HepG2 (cell line): ENCODE measurements around the gene CRIM1. TPM values are rescaled to one million over a fixed set of nuclear protein-coding genes. Genes with fewer than 3 reads are reported as not detected.

Experiments used
- ATAC-seq: fragments of 200-7000 bp; cut with Tn5 transposase; 3 replicates; pipeline ENCODE4 v1.9.1; 2020; ENCODE audit warnings: mild to moderate bottlenecking, moderate library complexity
- BruUV-seq: library from RNA; stranded (reverse); fragments of 400-500 nt; replicated peaks from 2 replicates; lab custom pipeline; 2021; lab: Mats Ljungman, UMichigan
- CTCF ChIA-PET: fragments of 300-600 bp; formaldehyde crosslinking; extraction: SDS; loops from one replicate; lab custom pipeline; 2021; ENCODE audit warnings: low total read pairs, inconsistent platforms, low intra/inter-chr PET ratio; lab: Yijun Ruan, JAX
- POLR2A ChIA-PET: fragments of 350-600 bp; sonication (Branson Sonifier 250); formaldehyde crosslinking; loops from one replicate; lab custom pipeline; 2020; ENCODE audit warnings: antibody characterized with exemption, inconsistent platforms; lab: Yijun Ruan, JAX
- DNase-seq: peaks from one replicate; pipeline ENCODE4 v3.0.0-alpha.2; 2015; ENCODE audit warnings: low spot score
- FAIRE-seq: peaks from 3 replicates; lab custom pipeline; 2011; peaks lifted over from hg19 to GRCh38; lab: Jason Lieb, UNC
- H2AFZ ChIP-seq: one replicate; pipeline ENCODE4 v1.6.1; 2011; ENCODE audit warnings: low read length, inconsistent platforms
- H3K27ac ChIP-seq: fragments of 300-600 bp; 3 replicates; pipeline ENCODE4 v1.8.0; 2011; ENCODE audit warnings: mixed run types, mild to moderate bottlenecking, mixed read lengths, low read length, inconsistent platforms; ENCODE audit not compliant: insufficient read depth; ENCODE audit errors: extremely low read length
- H3K27me3 ChIP-seq, 2 experiments: fragments of 200-600 bp in 1 of 2; 2 replicates in 1 of 2; 3 replicates in 1 of 2; pipeline versions ENCODE4 v1.6.0 to v1.8.0; 2011; ENCODE audit warnings: low read length in 2 of 2, mild to moderate bottlenecking in 2 of 2, moderate library complexity in 2 of 2, inconsistent platforms in 1 of 2; ENCODE audit not compliant: insufficient read depth in 2 of 2, control insufficient read depth in 1 of 2
- H3K36me3 ChIP-seq, 2 experiments: fragments of 200-600 bp in 1 of 2; replicated peaks in 1 of 2; 2 replicates in 1 of 2; 3 replicates in 1 of 2; pipeline versions ENCODE4 v1.5.1 to v1.8.0; 2011; ENCODE audit warnings: low read length in 2 of 2, inconsistent platforms in 1 of 2; ENCODE audit not compliant: insufficient read depth in 2 of 2, control insufficient read depth in 1 of 2
- H3K4me1 ChIP-seq: 2 replicates; pipeline ENCODE4 v1.5.1; 2012; ENCODE audit warnings: low read length, inconsistent platforms; ENCODE audit not compliant: insufficient read depth
- H3K4me2 ChIP-seq: 2 replicates; pipeline ENCODE4 v1.6.0; 2011; ENCODE audit warnings: low read depth, low read length, inconsistent platforms
- H3K4me3 ChIP-seq, 3 experiments: fragments of 200-600 bp in 1 of 3; sonication (generic), shearing (Covaris generic) in 1 of 3; replicated peaks in 1 of 3; 2 replicates each; pipeline ENCODE4 v1.5.1; 2011 to 2016; ENCODE audit warnings: low read length in 3 of 3, inconsistent platforms in 2 of 3, low read depth in 2 of 3, mild to moderate bottlenecking in 2 of 3, control low read depth in 1 of 3, mixed read lengths in 1 of 3; ENCODE audit not compliant: insufficient read depth in 1 of 3
- H3K79me2 ChIP-seq: one replicate; pipeline ENCODE4 v1.6.1; 2011; ENCODE audit warnings: low read length, inconsistent platforms; ENCODE audit not compliant: insufficient read depth
- H3K9ac ChIP-seq: 2 replicates; pipeline ENCODE4 v1.6.0; 2011; ENCODE audit warnings: mild to moderate bottlenecking, low read depth, low read length, inconsistent platforms; ENCODE audit not compliant: insufficient read depth
- H3K9me3 ChIP-seq: 2 replicates; pipeline ENCODE4 v1.5.1; 2012; ENCODE audit warnings: mild to moderate bottlenecking, low read length
- H4K20me1 ChIP-seq: 2 replicates; pipeline ENCODE4 v1.6.0; 2011; ENCODE audit warnings: inconsistent platforms, mild to moderate bottlenecking, low read length, moderate library complexity; ENCODE audit not compliant: insufficient read depth
- FOXO1 ChIP-seq: sonication (generic); formaldehyde crosslinking; IDR thresholded peaks from 2 replicates; pipeline ENCODE4 v1.4.0; 2020; ENCODE audit warnings: missing genetic modification reagents
- HINFP ChIP-seq: sonication (generic); formaldehyde crosslinking; IDR thresholded peaks from 2 replicates; pipeline ENCODE4 v1.4.0; 2020; ENCODE audit warnings: low read depth, mild to moderate bottlenecking, missing genetic modification reagents
- HOXA3 ChIP-seq: sonication (generic); formaldehyde crosslinking; IDR thresholded peaks from 2 replicates; pipeline ENCODE4 v1.5.0; 2020; ENCODE audit warnings: missing genetic modification reagents
- MXD3 ChIP-seq: IDR thresholded peaks from 2 replicates; pipeline ENCODE4 v1.6.1; 2016; ENCODE audit warnings: mild to moderate bottlenecking, missing biosample characterization, missing genetic modification reagents
- SETDB1 ChIP-seq: sonication (generic); formaldehyde crosslinking; IDR thresholded peaks from 2 replicates; pipeline ENCODE4 v1.5.1; 2020; ENCODE audit warnings: missing genetic modification reagents, mild to moderate bottlenecking, borderline replicate concordance
- ZBTB40 ChIP-seq, 2 experiments: fragments of 450-650 bp in 1 of 2; sonication (generic) in 1 of 2; formaldehyde crosslinking in 1 of 2; IDR thresholded peaks; 2 replicates each; pipeline versions ENCODE4 v1.6.1 to v1.8.0; 2016 to 2022; ENCODE audit warnings: antibody characterized with exemption in 1 of 2, mild to moderate bottlenecking in 1 of 2, missing genetic modification reagents in 1 of 2
- ZNF205 ChIP-seq: IDR thresholded peaks from 2 replicates; pipeline ENCODE4 v1.6.1; 2018; ENCODE audit warnings: missing biosample characterization, missing genetic modification reagents
- WGBS: methylation state at CpG from one replicate; pipeline ENCODE4 v1.1.6; 2017; ENCODE audit warnings: low lambda C conversion rate; 5-methylcytosine and 5-hydroxymethylcytosine counted together
- in situ Hi-C: cut with HindIII; loops from 2 replicates; pipeline ENCODE4 v1.10.0; 2017; ENCODE audit warnings: low pct_unique_long_range_greater_than_20kb; ENCODE audit not compliant: extremely low pct_ligation_motif_present
- intact Hi-C: fragments of 100-400 bp; cut with micrococcal nuclease; formaldehyde crosslinking; loops from one replicate; pipeline ENCODE4 v1.10.0; 2022; ENCODE audit not compliant: unreplicated experiment
- polyA plus RNA-seq, 8 experiments: library from polyadenylated mRNA; depleted of rRNA in 3 of 8; stranded (reverse) in 7 of 8; unstranded in 1 of 8; fragments of >200 nt; fragmentation: Illumina TruSeq in 4 of 8; extraction: Trizol in 4 of 8; gene quantifications; 2 replicates each; pipeline versions ENCODE4 v1.2.1 to v1.2.3, GENCODE V29; 2011 to 2016; ENCODE audit warnings: low read depth in 4 of 8, missing spikeins in 1 of 8, mixed read lengths in 1 of 8; ENCODE audit not compliant: insufficient read depth in 1 of 8
- total RNA-seq, 5 experiments: library from RNA; depleted of rRNA; stranded (reverse); fragments of >200 nt; fragmentation: Illumina TruSeq; extraction: Trizol; gene quantifications; 2 replicates each; pipeline ENCODE4 v1.2.3, GENCODE V29; 2016; ENCODE audit warnings: low read depth in 1 of 5

CRIM1 gene
- total and polyA plus RNA-seq, 2 of the 13 experiments (the other 11 are each of a cell fraction or from before 2014, with no cell fraction given): 39.1 to 69.9 TPM

- 0 out of 2 replicates have a peak, but pooled peaks have one; percentile 28 for TF ChIP-seq HINFP (CRISPR knock-in tag)
- TF ChIP-seq, all 625 proteins: peak for 92
These were observed 866 bp downstream of the CRIM1 start (continued) for GRCh38 chr2:36356298-36356989.

- peak; percentile 72 for ATAC-seq
- H3K9ac ChIP-seq: peak overlapping the region; percentile 94
- peak; percentile 73 for DNase-seq
- peaks cover 73% of the 10 kb centered on the region for H3K79me2 ChIP-seq
- peak overlapping the region; percentile 78 for H3K4me2 ChIP-seq
- H3K27ac ChIP-seq: peak overlapping the region; percentile 76
- ChIA-PET POLR2A (interaction anchor here (0.8 to 6.7 kb wide), 8 partner anchors 17 to 240 kb away, joined by 3 to 53 read pairs (median 4); partner anchors contain the start of gene FEZ2), CTCF (interaction anchor here (0.7 to 2.5 kb wide), 2 partner anchors 103 to 150 kb away, joined by 3 to 11 read pairs; no protein-coding TSS in a partner anchor)
- in situ Hi-C loops: loop anchor here (5.0 kb wide), 2 partner anchors 100 to 145 kb away; no protein-coding TSS in a partner anchor
- WGBS: 1% methylated on average over 44 of the region's 53 CpGs
- no TSS peak for BruUV-seq
- H3K9me3 ChIP-seq: no peaks in the 10 kb centered on the region
- H3K4me3 ChIP-seq: peak overlapping the region; percentile 81 to 98 (median 89)
- no peaks in the 10 kb centered on the region for H3K36me3 ChIP-seq
- no peaks in the 10 kb centered on the region; a peak in 1 of 5 replicates for H3K27me3 ChIP-seq
- intact Hi-C loops: loop anchor here (1.0 to 5.0 kb wide), 4 partner anchors 11 to 145 kb away; no protein-coding TSS in a partner anchor
- FAIRE-seq: peak; percentile 57
- peaks cover 52% of the 10 kb centered on the region for H4K20me1 ChIP-seq
- no peak overlapping the region for H2AFZ ChIP-seq
- H3K4me1 ChIP-seq: peaks cover 65% of the 10 kb centered on the region
- TF ChIP-seq FOXO1: 0 out of 2 replicates have a peak, but pooled peaks have one; percentile 35
- TF ChIP-seq MXD3 (CRISPR knock-in tag): 0 out of 2 replicates have a peak, but pooled peaks have one; percentile 34
- 0 out of 2 replicates have a peak, but pooled peaks have one; percentile 14 for TF ChIP-seq ZNF205 (CRISPR knock-in tag)
- no peak for TF ChIP-seq ZBTB40 (IDR thresholded peaks at IDR 0.05)
- TF ChIP-seq ZBTB40 (CRISPR knock-in tag; IDR thresholded peaks at IDR 0.05): 0 out of 2 replicates have a peak, but pooled peaks have one; percentile 30
- TF ChIP-seq HOXA3: peak; percentile 72
- TF ChIP-seq SETDB1: no peak
These were observed 1.6 kb downstream of the CRIM1 start for GRCh38 chr2:36356990-36357846.
